ENCODE data around the gene MAPK1IP1L.

DNA sequence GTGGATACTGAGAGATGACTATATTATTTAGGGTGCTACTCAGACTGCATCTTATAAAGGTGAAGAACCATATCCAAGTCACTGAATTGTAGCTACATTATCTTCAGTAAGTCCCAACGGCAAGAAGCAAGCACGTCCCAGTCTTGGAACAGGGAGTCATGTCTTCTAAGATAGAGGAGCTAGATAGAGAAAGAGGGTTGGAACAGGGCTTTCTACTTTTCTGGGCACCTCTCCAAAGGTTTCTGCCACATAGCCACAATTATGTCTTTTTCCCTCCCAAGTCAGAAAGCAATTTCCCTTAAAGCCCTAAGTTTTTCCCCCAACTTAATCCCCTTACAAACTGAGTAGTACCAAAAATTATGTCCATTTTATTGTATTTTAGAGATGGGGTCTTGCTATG, 22.4 kb downstream of the MAPK1IP1L start:
- no peak for TF ChIP-seq ZNF274 (IDR thresholded peaks at IDR 0.05; ENCODE audit: low read depth, low read length)
- no peak for TF ChIP-seq SUZ12 (IDR thresholded peaks at IDR 0.05; ENCODE audit: extremely low read depth, insufficient read depth, insufficient read length)

All from NT2/D1 (cell line).